Ureter (tissue), 1 donor: ENCODE measurements around the gene RASD1. TPM values are rescaled to one million over a fixed set of nuclear protein-coding genes. Genes with fewer than 3 reads are reported as not detected.
"Not testable (repeated sequence)": the region's sequence is repeated elsewhere in the genome, so short reads cannot be mapped to it uniquely, and the experiment has no call there.

ENCODE experiments used
- DNase-seq: peaks from one replicate; pipeline ENCODE4 v3.0.0-alpha.2; 2020; ENCODE audit warnings: low spot score
- total RNA-seq: library from RNA; stranded (reverse); gene quantifications from one replicate; pipeline ENCODE4 v1.2.4, GENCODE V29; 2023
- donor health status: DM: yes; HTN: yes; CAD: no.

The RASD1 gene
- total RNA-seq, 1 donor from 2014 or later = 5.8 TPM

DNA sequence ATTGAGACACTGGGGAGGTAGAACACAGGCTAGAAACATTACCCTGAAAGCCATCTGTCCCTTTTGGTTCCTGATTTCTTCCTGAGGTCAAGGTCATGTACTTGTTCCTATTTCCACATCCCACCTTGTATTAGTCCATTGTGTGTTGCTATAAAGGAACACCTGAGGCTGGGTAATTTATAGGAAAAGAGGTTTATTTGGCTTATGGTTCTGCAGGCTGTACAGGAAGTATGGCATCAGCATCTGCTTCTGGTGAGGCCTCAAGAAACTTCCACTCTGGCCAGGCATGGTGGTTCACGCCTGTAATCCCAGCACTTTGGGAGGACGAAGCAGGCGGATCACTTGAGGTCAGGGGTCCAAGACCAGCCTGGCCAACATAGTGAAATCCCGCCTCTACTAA is 26.8 kb downstream of the RASD1 start:
- DNase-seq = no peak

DNA sequence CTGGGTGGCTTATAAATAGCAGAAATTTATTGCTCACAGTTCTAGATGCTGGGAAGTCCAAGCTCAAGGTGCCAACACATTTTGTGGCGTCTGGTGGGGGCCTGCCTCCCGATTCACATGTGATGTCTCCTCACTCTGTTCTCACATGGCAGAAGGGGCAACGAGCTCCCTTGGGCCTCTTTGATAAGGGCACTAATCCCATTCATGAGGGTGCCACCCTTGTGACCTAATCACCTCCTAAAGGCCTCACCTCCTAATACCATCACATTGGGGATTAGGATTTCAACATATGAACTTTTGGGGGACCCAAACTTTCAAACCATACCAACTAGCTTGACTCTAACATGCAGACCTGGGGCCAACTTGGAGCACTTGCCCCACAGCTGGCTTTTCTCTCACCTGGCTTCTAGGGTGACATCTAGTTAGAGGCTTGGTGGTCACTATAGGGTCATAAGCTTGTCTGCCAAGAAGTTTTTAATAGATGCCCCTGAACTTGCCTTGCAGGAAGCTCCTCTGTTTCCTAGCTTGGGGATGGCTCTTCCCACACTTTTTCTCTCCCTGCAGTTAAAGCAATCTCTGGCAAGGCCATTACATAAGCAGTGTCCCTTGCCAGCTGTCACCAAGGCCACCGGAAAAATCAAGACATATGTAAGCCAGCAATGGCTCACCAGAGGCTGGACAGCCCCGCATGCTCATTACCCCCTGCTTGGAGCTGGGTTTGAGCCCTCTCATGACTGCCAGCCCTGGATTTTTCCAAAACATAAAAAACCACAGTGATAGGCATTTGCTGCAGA is 27.8 kb downstream of the RASD1 start:
- DNase-seq = no peak

DNA sequence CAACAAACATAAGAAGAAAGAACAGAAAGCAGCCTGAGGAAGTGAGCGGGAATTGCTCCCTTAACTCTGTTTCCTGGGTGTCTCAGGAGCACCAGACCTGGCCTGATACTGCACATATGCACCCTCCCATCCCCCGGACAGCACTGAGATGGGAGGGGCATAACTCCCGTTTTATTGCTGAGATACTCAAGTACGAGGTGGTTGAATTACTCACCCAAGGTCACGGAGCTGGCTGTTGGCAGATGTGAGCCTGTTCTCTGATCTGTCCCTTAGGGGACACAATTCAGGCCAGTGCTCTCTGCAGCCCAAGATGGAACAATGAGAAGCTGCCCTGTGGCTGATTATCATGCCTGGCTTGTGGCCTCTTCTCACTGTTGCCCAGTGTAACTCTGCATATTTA is 28.5 kb downstream of the RASD1 start:
- no peak for DNase-seq

DNA sequence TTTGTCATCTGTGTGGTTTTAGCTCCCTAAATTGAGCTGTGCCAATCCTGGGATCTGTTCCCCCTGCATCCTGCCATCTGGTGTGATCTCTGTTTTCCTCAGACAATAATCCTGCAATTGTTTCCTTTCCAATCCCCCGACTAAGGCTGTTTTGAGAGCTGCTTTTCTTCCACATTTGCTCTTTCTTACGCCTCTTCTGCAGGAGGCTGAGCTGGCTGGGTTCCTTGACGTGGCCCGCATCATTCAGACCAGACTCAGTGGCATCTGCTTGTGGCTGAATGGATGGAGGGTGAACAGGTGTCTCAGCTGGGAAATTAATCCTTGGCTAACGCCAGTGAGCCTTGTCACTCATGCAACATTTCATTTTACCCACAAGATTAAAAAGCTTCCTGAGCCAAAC is 29.2 kb downstream of the RASD1 start:
- DNase-seq = no peak

DNA sequence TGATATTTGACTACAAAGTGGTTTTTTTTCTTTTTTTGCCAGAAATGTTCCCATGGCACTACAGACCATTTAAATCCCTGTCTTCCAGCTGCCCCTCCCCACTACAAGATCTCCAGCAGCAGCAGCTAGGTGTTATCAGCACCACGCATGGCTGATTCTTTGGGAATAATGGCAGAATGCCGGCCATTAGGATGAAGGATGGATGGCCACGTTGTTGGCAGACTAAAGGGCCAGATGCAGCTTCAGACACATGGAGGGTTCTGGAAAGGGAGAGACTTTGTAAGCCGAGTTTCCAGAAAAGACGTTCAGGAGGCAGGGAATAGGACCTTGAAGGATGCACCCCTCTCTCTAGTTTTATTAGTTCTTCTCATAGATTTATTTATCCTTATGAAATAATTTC is 29.7 kb downstream of the RASD1 start:
- no peak for DNase-seq

DNA sequence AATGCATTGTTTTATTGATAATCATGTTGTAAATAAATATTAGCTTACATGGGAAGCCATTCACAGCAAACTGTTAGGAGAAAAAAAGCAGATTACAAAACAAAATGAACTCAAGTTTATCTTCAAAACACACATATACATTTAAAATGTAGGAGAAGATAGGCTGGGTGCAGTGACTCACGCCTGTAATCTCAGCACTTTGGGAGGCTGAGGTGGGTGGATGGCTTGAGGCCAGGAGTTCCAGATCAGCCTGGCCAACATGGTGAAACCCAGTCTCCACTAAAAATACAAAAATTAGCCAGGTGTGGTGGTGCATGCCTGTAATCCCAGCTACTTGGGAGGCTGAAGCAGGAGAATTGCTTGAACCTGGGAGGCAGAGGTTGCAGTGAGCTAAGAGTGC is 30.3 kb downstream of the RASD1 start:
- DNase-seq = not testable (repeated sequence)

DNA sequence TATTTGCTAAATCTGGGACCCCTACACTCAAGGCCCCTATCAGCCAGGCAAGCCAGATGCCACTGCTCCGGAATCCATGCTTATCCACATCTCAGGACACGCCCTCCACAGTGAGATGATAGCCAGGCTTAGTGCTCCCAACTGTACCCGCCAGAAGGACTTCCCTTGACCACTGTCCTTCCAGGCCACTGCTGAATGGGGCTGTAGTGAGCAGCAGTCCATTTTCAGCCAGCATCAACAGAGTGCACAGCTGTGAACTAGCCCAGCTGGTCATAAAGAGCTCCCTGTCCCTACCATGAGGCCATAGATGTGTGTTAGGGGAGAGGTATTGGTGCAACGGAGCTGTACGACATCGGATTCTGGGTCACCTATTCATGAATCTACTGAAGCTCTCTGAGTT is 32.4 kb downstream of the RASD1 start:
- DNase-seq = no peak

DNA sequence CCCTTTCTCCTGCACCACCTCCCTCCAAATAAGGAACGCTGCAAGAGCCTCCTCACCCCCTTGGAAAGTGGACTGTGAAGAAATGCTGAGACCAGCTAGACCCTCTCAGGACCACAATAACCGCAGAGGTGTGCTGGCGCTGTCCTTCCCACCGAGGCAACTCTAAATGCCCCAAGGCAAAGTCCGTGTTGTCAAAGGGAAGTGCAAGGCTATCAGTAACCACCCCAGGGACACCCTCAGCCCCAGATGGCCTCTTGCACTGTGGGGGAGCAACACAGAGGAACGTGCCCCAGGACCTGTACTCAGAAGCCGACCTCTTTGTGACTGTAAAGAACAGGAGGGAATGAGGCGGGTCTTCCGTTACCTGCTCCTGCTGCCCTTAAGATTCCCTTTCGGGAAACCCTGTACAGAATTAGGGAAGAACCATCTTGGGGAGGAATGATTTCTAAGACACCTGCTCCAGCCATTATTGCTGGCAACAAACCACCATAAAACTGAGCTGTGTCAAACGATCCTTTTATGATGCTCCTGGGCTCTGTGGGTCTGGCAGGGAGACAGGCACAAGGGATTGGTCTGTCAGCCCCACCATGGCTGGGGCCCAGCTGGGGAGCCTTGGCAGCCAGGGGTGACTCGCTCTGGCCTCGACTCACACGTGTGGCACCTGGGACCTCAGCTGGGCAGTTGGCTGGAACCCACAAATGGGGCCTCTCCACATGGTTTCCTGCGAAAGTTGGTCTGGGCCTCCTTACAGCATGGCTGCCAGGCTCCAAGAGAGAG is 34.0 kb downstream of the RASD1 start:
- DNase-seq = no peak

DNA sequence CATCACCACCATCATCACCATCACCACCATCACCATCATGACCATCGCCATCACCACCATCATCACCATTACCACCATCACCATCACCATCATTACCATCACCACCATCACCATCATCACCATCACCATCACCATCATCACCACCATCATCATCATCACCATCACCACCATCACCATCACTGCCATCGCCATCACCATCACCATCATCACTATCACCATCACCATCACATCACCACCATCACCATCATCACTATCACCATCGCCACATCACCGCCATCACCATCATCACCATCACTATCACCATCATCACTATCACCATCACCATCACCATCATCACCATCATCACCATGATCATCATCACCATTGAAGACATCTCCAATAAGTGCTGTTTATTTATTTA is 36.2 kb downstream of the RASD1 start:
- DNase-seq = no peak

DNA sequence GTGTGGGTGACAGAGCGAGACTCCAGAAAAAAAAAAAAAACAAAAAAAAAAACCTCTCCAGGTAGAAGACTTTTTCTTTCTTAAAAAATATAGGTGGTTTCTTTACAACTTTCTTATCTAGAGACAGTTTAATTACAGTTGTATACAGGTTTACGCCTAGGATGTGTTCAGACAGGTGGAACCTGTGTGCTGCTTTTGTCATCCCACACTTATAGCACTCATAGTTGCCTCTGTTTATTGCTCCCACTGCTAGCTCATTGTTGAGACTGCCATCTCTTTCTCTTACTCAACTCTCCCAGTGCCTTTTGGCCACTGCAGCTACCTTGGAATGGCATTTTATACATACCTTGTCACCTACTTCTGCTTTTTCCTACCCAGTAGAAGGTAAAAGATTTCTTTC is 38.5 kb downstream of the RASD1 start:
- no peak for DNase-seq

DNA sequence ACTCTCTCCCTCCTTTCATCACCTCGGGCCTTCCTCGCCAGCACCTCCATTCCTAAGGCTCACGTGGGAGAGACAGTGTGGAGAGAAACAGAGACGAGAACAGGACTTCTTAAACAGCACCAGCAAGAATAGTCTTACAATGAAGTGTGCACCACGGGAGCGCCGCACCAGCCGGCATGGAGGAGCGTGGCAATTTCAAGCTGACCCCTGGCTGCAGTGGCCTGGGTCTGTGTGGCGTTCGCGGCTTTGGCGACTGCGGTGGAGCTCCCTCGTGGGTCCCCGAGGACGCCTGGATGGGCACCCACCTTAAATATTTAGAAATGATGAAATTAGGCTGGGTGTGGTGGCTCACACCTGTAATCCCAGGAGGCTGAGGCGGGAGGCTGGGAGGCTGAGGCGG is 39.9 kb downstream of the RASD1 start:
- no peak for DNase-seq

DNA sequence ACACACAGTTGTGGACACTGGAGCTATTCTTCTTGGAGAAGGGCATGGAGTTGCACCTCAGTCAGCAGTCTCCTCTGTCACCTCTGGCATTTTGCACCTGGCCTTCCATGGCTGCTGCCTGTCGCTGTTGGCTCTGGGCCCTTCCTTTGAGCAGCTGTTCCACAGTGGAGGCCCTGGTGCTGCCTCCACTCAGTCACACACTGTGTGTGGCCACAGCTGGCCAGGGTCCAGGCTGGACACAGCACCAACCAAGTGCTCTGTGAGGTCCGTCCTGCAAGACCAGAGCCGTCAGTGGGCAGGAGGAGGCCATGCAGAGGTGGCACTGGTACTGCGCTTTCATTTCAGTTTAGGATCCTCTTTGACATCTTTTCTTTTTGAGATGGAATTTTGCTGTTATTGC is 41.0 kb downstream of the RASD1 start:
- no peak for DNase-seq

DNA sequence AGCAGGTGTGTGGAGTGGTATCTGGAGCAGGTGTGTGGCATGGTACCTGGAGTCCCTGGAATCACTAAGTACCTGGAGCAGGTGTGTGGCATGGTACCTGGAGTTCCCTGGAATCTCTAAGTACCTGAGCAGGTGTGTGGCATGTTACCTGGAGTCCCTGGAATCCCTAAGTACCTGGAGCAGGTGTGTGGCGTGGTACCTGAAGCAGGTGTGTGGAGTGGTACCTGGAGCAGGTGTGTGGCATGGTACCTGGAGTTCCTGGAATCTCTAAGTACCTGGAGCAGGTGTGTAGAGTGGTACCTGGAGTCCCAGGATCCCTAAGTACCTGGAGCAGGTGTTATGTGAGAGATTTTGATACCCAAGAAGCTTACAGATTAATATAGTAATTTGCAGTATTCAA is 41.5 kb downstream of the RASD1 start:
- DNase-seq = not testable (repeated sequence)

DNA sequence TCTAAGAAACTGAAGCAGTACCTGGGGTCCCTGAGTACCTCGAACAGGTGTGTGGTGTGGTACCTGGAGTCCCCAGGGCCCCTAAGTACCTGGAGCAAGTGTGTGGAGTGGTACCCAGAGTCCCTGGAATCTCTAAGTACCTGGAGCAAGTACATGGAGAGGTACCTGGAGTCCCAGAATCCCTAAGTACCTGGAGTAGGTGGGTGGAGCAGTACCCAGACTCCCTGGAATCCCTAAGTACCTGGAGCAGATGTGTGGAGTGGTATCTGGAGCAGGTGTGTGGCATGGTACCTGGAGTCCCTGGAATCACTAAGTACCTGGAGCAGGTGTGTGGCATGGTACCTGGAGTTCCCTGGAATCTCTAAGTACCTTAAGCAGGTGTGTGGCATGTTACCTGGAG is 41.9 kb downstream of the RASD1 start:
- DNase-seq = no peak

DNA sequence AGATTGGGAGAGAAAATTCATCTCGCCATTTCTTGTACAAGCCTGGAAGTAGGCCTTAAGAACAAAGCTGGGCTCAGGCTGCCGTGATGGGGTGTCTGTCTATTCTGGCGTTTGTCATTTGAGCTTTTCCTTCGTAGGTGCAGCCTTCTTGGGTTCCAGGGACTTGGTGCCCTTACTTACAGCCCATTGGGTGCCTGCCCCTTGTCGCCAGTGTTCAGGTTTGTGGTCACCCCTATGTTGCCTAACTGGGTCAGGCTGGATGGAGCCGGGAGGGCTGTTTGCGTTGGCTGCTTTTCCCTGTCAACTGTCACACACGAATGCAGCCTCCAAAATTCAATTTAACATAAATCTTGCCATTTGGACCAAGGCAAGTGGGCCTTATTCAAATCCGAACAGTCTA is 43.1 kb downstream of the RASD1 start:
- DNase-seq = no peak

DNA sequence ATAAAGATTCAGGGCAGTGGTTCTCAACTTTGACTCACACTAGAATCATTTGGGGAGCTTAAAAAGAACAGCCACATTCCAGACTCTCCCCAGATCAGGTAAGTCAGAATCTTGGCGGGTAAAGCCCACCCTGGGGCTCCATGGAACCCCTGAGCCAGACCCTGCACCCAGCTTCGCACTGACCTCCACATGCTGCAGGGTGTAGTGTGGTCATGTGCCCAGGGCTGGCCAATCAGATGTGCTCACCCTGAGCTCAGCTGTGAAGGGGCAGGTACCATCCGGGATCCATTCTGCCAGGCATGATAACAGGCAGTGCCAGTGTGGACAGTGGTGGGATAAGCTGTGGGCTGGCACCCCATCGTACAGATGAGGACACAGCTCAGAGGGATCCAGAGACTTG is 47.5 kb downstream of the RASD1 start:
- DNase-seq = no peak

DNA sequence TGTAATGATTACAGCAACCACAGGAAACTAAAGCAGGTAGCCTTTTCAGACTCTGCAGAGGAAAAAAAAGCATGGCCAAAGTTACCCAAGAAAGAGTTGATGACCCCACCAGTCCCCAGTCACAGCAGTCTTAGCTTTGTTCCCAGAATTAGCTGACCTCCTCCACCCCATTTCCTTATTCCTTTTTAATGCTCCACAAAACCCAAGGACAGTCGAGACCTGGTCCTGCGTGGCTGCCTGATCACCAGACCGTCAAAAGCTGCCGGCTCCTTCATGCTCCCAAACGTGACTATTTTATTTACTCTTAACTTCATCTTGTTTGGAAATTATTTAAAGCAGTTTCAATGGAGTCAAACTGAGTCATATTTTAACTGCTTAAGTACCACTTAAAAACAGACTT is 48.1 kb downstream of the RASD1 start:
- DNase-seq = no peak

DNA sequence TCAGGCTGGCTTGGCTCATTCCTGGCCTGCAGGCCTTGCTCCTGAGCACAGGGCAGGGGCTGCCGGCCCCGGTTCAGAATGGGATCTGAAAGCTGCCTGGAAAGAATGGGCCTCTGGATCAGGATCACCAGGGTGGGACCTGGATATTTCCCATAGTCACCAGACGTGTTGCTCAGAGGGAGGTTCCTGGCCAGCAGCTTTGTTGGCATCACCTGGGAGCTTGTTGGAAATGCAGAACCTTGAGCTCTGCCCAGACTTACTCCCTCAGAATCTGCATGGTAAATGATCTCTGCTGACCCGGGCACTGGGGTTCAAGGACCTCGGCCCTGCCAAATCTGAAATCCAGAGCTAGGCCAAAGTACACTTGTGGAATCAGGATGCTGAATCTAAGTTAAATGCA is 48.9 kb downstream of the RASD1 start:
- no peak for DNase-seq

DNA sequence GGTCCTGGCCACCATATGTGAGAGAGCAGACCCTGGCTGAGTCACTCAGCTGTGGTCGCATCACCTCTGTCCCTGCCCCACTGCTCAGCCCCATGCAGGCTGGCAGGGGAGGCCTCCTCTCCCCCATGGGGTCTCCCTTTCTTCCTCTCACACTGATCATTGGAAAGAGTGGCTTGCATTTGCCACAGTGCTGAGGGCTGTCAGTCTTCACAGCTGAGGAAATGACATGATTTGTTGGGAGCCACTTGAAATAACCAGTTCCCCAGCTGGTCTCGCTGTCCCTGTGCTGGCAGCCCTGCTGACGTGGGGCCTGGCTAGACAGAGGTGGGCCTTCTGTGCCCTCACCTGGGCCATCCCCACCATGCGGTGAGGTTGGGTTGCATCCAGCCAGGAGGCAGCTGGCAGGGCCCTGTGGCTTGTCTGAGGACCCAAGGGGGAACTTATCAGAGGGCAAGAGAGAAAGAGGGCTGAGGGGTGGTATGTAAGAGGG is 49.5 kb downstream of the RASD1 start:
- no peak for DNase-seq

DNA sequence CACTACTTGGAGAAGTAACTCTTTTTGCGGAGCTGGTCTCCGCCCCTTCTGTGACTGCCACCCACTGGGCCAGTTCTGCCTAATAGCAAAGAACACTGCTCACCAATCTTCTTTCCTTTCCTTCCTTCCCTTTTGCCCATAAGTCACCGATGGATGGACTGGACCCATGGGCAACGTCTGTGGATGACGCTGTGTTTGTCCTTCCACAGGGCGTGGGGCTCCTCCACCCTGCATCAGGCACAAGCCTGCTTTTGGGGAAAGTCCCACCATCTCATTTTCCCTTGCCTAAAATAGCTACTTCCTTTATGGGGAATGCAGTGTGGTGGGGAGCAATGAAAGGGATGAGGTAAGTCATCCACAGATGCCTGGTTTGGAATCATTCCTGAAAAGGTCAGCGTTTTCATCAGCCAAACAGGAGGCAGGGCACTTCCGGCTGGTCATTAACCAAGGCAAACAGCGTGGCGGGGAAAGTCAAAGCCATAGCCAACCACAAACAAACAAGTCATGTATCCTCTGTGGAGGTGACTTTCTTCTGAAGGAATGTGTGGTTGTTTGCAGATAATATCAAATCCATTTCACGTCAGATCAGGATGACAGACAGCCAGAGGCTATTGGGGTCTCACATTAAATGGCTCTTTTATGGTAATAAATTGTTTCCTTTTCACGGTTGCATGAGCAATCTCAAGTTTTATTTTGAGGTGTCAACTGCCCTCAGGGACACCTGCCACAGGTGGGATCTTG is 50.1 kb downstream of the RASD1 start:
- peak; percentile 78 for DNase-seq

DNA sequence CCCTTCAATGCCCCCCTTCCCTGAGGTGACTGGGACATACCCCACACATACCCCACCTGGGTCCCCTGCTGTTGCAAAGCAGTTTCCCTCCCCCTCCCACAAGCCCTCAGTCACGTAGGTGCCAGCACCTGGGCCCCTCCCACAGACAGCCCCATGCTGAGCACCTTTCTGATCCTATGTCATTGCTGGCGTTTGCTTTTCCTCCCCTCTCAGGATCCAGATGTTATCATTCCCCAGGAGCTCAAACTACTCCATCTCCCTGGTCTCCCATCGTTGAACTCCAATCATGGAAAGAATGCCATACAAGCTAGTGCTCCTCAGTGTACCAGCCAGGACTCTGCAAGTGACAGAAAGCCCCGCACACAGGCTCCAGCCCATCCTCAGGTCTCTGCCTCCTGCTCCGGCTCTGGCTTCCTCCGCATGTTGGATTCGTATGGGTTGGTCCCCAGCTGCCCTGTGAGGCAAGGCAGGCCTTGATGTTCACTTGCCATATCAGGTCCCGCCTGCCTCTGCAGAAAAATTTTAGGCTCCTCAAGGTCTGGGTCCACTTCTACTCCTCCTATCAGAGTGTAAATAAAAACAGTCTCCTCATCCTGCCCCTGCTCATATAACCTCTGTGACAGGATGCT is 50.8 kb downstream of the RASD1 start:
- DNase-seq = no peak
